GM18907 (cell line): ENCODE data around the gene LSM11.
A peak's percentile ranks its signal among the peaks of the same experiment; 100 is the strongest.

Source experiments
- ATAC-seq: cut with Tn5 transposase; IDR thresholded peaks from one replicate; pipeline ENCODE4 v1.9.1; 2021; ENCODE audit warnings: mild to moderate bottlenecking, moderate library complexity; ENCODE audit not compliant: unreplicated experiment

The LSM11 gene

GRCh38 chr5:157732596-157733262 lies 10.8 kb upstream of the LSM11 start:
- ATAC-seq, result no peak

GRCh38 chr5:157734436-157734835 lies 9.1 kb upstream of the LSM11 start:
- no peak for ATAC-seq

- ATAC-seq, result no peak
Observed at GRCh38 chr5:157735991-157736390, 7.5 kb upstream of the LSM11 start.

- ATAC-seq, result no peak
Observed at GRCh38 chr5:157739388-157740228, 3.9 kb upstream of the LSM11 start.

GRCh38 chr5:157740229-157740610 lies 3.3 kb upstream of the LSM11 start:
- no peak for ATAC-seq

- ATAC-seq, result no peak
Observed at GRCh38 chr5:157741131-157741530, 2.4 kb upstream of the LSM11 start.

- ATAC-seq, result peak; percentile 34
Observed at GRCh38 chr5:157744051-157745011, 819 bp downstream of the LSM11 start.

- no peak for ATAC-seq
Observed at GRCh38 chr5:157745041-157745456, 1.5 kb downstream of the LSM11 start.

GRCh38 chr5:157747173-157747740 lies 3.7 kb downstream of the LSM11 start:
- ATAC-seq, result no peak

- ATAC-seq, result no peak
Observed at GRCh38 chr5:157747766-157748700, 4.5 kb downstream of the LSM11 start.

- no peak for ATAC-seq
Observed at GRCh38 chr5:157748760-157749461, 5.4 kb downstream of the LSM11 start.

- ATAC-seq, result no peak
Observed at GRCh38 chr5:157749462-157749799, 5.9 kb downstream of the LSM11 start.

GRCh38 chr5:157750320-157750719 lies 6.8 kb downstream of the LSM11 start:
- ATAC-seq, result no peak

GRCh38 chr5:157756122-157756521 lies 12.6 kb downstream of the LSM11 start:
- no peak for ATAC-seq

GRCh38 chr5:157758706-157759105 lies 15.2 kb downstream of the LSM11 start:
- ATAC-seq, result no peak

- ATAC-seq, result peak; percentile 76
Observed at GRCh38 chr5:157761690-157762621, 18.4 kb downstream of the LSM11 start.

GRCh38 chr5:157764531-157764930 lies 21.0 kb downstream of the LSM11 start:
- ATAC-seq, result no peak

GRCh38 chr5:157766442-157766841 lies 22.9 kb downstream of the LSM11 start:
- ATAC-seq, result no peak
